GM13976 (cell line): Measurements from ENCODE around the gene TRABD2B.

Source experiments
- DNase-seq: peaks from one replicate; pipeline ENCODE4 v3.0.0; 2012; ENCODE audit warnings: low spot score
- in situ Hi-C: fragments of 300-500 bp; cut with MboI; formaldehyde crosslinking; loops from one replicate; pipeline ENCODE4 v1.12.0; 2022; ENCODE audit warnings: low sequenced_read_pairs, mixed read lengths, inconsistent platforms; ENCODE audit not compliant: unreplicated experiment
- TF ChIP-seq, protein P1 (sequence below): IDR thresholded peaks from 2 replicates; pipeline ENCODE4 v1.5.1; 2012; ENCODE audit warnings: borderline replicate concordance, mild to moderate bottlenecking; ENCODE audit not compliant: insufficient read depth; ENCODE audit errors: extremely low read depth, missing control alignments, control extremely low read depth

The TRABD2B gene

DNA sequence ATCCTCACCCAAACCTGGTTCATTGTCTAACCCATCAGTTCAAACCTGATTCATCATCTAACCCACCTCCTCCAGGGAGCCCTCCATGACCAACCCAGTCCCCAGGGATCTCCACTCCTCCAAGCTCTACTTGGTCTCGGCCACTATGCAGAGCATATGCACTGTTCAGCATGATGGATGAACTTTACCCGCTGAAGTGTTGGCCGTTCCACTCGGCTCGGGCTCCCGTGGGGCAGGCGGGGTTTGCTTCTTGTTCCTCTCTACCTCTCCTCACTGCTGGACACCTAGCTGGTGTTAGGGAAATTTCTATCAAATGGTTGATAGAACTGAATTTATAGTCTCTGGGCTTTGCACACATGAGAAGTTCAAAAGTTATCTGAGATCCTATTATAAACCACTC lies 111.0 kb downstream of the TRABD2B start:
- TF ChIP-seq, protein P1, sequence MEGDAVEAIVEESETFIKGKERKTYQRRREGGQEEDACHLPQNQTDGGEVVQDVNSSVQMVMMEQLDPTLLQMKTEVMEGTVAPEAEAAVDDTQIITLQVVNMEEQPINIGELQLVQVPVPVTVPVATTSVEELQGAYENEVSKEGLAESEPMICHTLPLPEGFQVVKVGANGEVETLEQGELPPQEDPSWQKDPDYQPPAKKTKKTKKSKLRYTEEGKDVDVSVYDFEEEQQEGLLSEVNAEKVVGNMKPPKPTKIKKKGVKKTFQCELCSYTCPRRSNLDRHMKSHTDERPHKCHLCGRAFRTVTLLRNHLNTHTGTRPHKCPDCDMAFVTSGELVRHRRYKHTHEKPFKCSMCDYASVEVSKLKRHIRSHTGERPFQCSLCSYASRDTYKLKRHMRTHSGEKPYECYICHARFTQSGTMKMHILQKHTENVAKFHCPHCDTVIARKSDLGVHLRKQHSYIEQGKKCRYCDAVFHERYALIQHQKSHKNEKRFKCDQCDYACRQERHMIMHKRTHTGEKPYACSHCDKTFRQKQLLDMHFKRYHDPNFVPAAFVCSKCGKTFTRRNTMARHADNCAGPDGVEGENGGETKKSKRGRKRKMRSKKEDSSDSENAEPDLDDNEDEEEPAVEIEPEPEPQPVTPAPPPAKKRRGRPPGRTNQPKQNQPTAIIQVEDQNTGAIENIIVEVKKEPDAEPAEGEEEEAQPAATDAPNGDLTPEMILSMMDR, result no peak
- in situ Hi-C loops, result no loop called here

DNA sequence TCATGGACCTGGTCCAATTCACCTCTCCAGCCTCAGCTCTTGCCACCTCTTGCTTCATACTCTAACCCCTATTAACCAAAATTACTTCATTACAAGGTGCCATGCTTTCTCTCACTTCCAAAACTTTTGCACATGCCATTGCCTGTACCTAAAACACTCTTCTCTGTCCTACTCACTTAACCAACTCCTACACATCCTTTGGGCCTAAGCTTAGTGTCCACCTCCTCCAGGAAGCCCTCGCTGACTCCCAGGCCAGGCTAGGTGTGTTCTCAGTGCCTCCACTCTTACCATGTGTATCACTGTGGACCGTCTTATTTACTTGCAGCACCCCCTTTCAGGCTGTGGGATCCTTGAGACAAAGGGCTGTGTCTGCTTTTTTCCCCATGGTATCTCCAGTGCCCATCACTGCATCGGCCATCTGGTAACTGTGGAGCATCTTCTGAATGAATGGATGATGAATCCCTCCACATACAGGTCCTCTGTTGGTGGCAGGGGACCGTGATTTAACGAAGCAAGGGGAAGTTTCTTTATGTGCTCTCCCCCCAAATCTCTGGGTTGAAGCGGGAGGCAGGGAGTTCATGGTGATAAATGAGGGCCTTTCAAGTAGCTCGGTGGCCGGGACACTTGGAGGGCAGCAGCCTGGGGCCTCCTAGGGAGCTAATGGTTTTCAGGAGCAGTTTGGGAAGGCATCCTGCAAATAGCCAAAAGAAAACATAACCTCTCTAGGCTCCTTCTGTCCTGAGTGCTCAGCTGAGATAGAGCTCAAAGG lies 111.9 kb downstream of the TRABD2B start:
- in situ Hi-C loops, result no loop called here

More for the DNA sequence above, 111.0 kb downstream of the TRABD2B start:
- no peak for DNase-seq

DNA sequence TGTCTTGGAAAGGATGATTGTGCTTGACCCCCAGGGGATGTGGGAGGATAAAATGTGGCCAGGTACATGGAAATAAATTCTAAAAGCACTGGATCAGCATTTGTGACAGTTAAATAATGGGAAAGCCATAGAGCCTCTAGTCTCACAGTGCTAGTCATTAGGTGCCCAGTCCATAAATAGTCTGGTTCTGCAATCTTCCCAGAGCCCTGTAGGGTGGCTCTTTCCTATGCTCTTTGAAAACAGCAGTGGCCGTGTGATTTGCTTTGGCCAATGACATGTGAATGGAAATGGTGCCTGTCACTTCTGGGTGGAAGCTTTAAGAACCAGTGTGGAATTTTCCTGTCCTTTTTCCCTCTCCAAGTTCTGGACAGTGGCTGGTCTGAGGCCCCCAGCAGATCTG lies 113.2 kb downstream of the TRABD2B start:
- TF ChIP-seq, protein P1, result no peak
- DNase-seq, result no peak
- in situ Hi-C loops, result no loop called here

More for the DNA sequence above, 111.9 kb downstream of the TRABD2B start:
- no peak for DNase-seq
- TF ChIP-seq, protein P1, result no peak

DNA sequence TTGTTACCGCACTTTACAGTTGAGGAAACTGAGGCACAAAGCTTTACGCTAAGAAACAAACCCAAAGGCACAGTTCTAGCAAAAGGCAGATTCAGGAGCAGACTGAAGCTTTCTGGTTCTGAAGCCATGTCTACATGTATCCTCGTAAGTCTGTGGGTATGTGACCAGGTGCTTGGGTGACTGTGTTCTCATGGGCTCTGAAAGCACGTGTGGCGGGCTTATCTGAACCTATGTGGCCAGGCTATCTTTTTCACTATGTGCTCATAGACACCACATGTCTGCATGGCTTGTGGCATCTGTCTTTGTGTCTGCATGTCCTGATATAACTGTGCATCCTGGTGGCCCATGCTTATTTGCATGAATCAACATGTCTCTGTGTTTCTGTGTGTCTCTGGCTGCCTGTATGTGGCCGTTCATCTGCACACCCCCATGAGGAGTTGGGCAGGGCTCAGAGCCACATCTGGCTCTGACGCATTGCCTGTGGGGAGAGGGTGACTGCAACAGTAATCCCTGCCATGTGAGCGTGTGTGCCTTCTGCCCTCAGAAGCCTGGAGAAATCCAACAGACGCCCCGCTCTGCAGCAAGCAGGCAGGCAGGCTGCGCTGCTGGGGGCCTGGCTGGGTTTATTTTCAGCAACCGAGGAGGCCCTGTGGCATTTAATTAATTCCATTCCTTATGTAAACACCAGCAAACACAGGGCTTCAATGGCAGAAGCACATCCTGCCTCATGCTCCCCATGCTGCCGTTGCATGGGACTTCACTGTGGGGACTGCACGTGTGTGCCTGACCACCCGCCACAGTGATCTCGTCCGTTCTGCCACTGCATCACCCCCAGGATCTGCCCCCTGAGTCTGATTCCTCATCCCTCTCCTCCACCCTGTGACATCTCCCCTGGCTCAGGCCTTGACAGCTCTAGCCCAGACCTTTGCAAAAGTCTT lies 115.4 kb downstream of the TRABD2B start:
- in situ Hi-C loops, result no loop called here
- TF ChIP-seq, protein P1, result no peak
- DNase-seq, result no peak

DNA sequence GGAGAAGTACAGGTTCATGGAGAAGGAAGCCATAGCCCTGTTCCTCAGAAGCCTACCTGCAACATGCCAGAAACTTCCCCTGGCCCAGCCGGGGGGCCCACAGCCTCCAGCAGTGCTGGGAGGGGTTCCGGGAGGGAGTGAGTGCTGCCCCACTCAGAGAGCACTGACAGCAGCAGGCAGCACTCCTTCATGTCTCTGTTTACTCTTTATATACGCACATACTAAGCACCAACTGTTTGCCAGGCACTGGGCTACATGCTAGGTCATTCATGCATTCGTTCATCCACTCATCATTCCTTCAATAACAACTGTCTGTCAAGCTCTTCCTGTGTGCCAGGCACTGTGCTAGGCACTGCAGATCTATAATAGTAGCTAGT lies 120.6 kb downstream of the TRABD2B start:
- TF ChIP-seq, protein P1, result no peak
- in situ Hi-C loops, result no loop called here
- no peak for DNase-seq

DNA sequence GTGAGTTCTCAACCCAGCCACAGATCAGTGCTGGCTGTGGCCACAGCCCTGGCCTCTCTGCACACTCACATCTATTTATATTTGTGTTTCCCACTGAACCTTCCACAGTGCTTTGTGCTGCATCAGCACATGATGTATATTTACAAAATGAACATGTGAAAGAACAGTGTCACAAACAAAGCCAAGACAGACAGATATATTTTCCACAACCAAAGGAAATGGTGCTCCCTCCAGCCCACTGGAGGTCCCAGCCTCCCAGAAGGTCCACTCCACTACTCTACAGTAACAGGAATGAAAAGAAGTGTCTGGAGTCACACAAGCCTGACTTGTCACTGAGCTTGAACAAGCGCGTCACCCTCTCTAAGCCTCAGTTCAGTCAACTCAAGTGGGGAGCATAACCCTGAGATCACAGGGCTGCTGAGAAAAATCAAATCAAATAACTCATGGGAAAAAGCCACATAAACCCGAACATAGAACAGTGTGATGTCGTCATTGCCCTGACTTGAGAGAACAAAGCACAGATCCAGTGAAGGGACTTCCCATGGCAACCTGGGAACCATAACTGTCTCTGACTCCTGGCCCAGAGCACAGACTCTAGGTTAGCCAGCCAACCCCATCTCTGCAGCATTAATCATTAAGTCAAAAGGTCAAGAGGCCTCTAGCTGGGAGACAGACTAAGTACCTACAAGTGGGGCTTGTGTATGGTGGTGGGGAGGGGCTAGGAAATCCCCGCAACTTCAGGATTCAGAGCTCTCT lies 121.2 kb downstream of the TRABD2B start:
- in situ Hi-C loops, result no loop called here
- TF ChIP-seq, protein P1, result no peak
- no peak for DNase-seq
